Nephron (organoid): ENCODE measurements around the gene DHDH.
"Not testable (repeated sequence)": the region's sequence is repeated elsewhere in the genome, so short reads cannot be mapped to it uniquely, and the experiment has no call there.

Experiments
- H3K27ac Mint-ChIP-seq, 3 experiments: 2 replicates each; pipeline ENCODE4 v1.8.0; 2020; ENCODE audit warnings: mixed read lengths in 3 of 3, mild to moderate bottlenecking in 2 of 3, moderate library complexity in 1 of 3
- H3K27me3 Mint-ChIP-seq: 2 replicates; pipeline ENCODE4 v1.8.0; 2021; ENCODE audit warnings: low read depth, mild to moderate bottlenecking, moderate library complexity, mixed read lengths
- H3K36me3 Mint-ChIP-seq: 2 replicates; pipeline ENCODE4 v1.8.0; 2020; ENCODE audit warnings: low read depth, mixed read lengths
- H3K4me1 Mint-ChIP-seq: 2 replicates; pipeline ENCODE4 v1.8.0; 2020; ENCODE audit warnings: mixed read lengths
- H3K4me3 Mint-ChIP-seq, 3 experiments: 2 replicates each; pipeline ENCODE4 v1.8.0; 2020; ENCODE audit warnings: mild to moderate bottlenecking in 3 of 3, mixed read lengths in 3 of 3, moderate library complexity in 2 of 3
- H3K9me3 Mint-ChIP-seq: 2 replicates; pipeline ENCODE4 v1.8.0; 2020; ENCODE audit warnings: mixed read lengths
- TF ChIP-seq, protein P1 (sequence below), 3 experiments: fragments of 200-600 bp; sonication (generic); IDR thresholded peaks; one replicate each; pipeline ENCODE4 v1.5.0; 2021; ENCODE audit warnings: antibody characterized with exemption in 3 of 3; ENCODE audit not compliant: unreplicated experiment in 3 of 3

DHDH gene

DNA sequence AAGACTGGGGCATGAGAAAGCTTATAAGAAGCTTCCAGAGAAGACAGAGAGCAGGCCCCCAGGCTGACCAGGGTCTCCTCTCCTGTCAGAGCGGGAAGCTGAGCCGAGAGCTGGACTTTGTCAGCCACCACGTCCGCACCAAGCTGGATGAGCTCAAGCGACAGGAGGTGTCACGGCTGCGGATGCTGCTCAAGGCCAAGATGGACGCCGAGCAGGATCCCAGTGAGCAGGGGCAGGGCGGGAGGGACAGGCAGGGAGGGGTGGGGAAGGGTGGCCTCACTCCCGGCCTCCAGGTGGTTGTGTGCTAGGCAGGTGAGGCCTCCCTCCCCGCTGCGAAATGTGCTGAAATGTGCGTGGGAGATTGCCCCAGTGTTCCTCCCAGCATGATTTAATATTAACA is 27.8 kb upstream of the DHDH start:
- Mint-ChIP-seq H3K4me3 (no peak overlapping the region), H3K27ac (no peak overlapping the region), H3K36me3 (peaks cover 70% of the 10 kb centered on the region), H3K27me3 (no peaks in the 10 kb centered on the region), H3K9me3 (no peaks in the 10 kb centered on the region), H3K4me1 (peaks cover 5% of the 10 kb centered on the region)
- TF ChIP-seq, protein P1, sequence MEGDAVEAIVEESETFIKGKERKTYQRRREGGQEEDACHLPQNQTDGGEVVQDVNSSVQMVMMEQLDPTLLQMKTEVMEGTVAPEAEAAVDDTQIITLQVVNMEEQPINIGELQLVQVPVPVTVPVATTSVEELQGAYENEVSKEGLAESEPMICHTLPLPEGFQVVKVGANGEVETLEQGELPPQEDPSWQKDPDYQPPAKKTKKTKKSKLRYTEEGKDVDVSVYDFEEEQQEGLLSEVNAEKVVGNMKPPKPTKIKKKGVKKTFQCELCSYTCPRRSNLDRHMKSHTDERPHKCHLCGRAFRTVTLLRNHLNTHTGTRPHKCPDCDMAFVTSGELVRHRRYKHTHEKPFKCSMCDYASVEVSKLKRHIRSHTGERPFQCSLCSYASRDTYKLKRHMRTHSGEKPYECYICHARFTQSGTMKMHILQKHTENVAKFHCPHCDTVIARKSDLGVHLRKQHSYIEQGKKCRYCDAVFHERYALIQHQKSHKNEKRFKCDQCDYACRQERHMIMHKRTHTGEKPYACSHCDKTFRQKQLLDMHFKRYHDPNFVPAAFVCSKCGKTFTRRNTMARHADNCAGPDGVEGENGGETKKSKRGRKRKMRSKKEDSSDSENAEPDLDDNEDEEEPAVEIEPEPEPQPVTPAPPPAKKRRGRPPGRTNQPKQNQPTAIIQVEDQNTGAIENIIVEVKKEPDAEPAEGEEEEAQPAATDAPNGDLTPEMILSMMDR (IDR thresholded peaks at IDR 0.05; ENCODE audit: unreplicated experiment in 3 of 3) = no peak

DNA sequence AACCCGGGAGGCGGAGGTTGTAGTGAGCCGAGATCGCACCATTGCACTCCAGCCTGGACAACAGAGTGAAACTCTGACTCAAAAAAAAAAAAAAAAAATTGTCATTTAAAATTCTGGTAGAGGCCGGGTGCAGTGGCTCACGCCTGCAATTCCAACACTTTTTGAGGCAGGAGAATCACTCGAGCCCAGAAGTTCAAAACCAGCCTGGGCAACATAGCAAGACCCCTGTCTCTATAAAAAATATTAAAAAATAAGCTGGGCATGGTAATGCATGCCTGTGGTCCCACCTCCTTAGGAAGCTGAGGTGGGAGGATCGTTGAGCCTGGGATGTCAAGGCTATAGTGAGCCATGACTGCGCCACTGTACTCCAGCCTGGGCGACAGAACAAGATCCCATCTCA is 27.2 kb upstream of the DHDH start:
- peaks cover under 1% of the 10 kb centered on the region for H3K4me1 Mint-ChIP-seq
- H3K27me3 Mint-ChIP-seq = no peaks in the 10 kb centered on the region
- H3K9me3 Mint-ChIP-seq = no peaks in the 10 kb centered on the region
- no peak overlapping the region for H3K27ac Mint-ChIP-seq
- H3K36me3 Mint-ChIP-seq = peaks cover 72% of the 10 kb centered on the region
- no peak overlapping the region for H3K4me3 Mint-ChIP-seq
- TF ChIP-seq, protein P1 (IDR thresholded peaks at IDR 0.05; ENCODE audit: unreplicated experiment in 3 of 3) = no peak

DNA sequence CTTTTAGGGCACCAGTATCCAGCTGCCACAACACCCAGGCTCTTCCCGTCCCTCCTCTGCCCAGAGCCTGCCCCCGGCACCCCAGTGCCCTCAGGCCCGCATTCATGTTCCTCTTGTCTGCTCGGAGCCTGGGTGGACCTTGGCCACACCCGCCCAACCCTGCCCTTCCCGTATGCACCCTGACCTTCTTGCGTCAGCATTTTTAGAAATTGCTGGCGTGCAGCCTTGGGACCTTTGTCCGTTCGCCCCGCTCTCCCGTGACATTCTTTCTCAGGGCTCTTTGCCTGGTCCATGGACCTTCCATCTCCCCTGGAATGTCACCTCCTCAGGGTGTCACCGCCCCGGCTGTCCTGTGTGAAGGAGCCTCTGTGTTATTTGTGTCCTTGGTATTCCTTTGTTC is 25.8 kb upstream of the DHDH start:
- Mint-ChIP-seq H3K4me3 (no peak overlapping the region), H3K9me3 (no peaks in the 10 kb centered on the region), H3K4me1 (no peaks in the 10 kb centered on the region), H3K27ac (peak overlapping the region in 1 of 3 experiments; percentile 70), H3K27me3 (no peaks in the 10 kb centered on the region), H3K36me3 (peaks cover 75% of the 10 kb centered on the region)
- TF ChIP-seq, protein P1 (IDR thresholded peaks at IDR 0.05; ENCODE audit: unreplicated experiment in 3 of 3) = no peak

DNA sequence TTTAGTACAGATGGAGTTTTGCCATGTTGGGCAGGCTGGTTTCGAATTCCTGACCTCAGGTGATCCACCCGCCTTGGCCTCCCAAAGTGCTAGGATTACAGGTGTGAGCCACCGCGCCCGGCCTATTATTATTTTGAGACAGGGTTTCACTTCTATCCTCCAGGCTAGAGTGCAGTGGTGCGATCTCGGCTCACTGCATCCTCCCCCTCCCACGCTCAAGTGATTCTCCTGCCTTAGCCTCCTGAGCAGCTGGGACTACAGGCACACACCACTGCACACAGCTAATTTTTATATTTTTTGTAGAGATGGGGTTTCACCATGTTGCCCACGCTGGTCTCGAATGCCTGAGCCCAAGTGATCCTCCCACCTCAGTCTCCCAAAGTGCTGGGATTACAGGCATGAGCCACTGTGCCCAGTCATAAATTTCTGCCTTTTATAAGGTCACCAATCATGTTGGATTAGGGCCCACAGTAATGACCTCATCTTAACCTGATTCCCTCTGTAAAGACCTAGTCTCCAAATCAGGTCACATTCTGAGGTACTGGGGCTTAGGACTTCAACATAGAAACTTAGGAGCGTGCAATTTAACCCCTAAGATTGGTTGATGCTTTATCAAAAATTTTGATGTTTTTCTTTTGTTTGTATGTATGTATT is 23.9 kb upstream of the DHDH start:
- not testable (repeated sequence) for H3K4me1 Mint-ChIP-seq, H3K4me3 Mint-ChIP-seq, H3K27ac Mint-ChIP-seq, H3K27me3 Mint-ChIP-seq, H3K9me3 Mint-ChIP-seq
- peaks cover 80% of the 10 kb centered on the region for H3K36me3 Mint-ChIP-seq

DNA sequence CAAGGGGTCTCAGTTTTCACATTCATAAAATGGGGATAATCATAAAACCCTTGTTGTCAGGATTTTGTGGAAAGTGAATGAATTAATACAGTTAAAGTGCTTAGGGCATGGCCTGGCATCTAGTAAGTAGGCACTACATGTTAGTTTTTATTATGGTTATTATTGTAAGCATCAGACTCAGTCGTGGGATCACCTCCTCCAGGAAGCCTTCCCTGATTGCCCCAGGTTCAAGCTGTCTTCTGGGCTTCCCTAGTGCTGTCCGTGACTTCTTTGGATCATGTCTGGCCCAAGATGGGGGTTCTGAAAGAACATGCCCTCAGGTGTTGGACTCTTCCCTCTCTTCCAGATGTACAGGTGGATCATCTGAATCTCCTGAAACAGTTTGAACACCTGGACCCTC is 22.7 kb upstream of the DHDH start:
- Mint-ChIP-seq H3K4me1 (no peaks in the 10 kb centered on the region), H3K9me3 (no peaks in the 10 kb centered on the region), H3K4me3 (no peak overlapping the region), H3K27ac (no peak overlapping the region), H3K27me3 (no peaks in the 10 kb centered on the region), H3K36me3 (peaks cover 71% of the 10 kb centered on the region)
- TF ChIP-seq, protein P1 (IDR thresholded peaks at IDR 0.05; ENCODE audit: unreplicated experiment in 3 of 3) = no peak

DNA sequence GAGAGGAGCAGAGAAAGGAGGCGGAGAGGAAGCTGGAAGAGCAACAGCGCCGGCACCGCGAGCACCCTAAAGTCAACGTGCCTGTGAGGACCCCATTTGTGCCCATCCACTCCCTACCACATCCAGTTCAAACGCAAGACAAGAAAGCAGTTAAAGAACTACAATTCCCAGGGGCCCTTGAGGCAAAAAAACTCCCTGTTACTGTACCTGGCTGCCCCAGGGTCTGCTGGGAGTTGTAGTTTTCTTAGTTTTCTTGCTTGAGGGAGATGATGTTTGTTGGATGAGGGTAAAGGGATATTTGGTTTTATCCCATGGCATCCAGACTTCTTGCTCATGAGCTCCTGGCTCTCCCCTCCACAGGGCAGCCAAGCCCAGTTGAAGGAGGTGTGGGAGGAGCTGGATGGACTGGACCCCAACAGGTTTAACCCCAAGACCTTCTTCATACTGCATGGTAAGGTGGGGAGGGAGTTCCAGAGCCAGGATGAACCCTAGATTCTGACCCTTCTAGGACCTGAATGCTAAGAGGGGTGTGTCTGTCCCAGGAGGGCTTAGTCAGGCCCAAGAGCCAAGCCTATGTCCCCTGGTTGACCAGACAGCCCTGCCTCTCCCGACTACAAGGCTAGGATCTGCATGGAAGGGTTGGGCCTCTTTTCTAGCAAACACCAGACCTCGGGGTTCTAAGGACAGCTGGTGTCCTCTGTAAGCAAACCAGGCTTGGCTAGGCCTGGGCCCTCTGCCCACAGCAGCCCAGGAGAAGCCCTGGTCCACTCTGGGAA is 20.2 kb upstream of the DHDH start:
- TF ChIP-seq, protein P1 (IDR thresholded peaks at IDR 0.05; ENCODE audit: unreplicated experiment in 3 of 3) = no peak
- no peaks in the 10 kb centered on the region for H3K4me1 Mint-ChIP-seq
- no peak overlapping the region for H3K27ac Mint-ChIP-seq
- H3K4me3 Mint-ChIP-seq = no peak overlapping the region
- no peaks in the 10 kb centered on the region for H3K9me3 Mint-ChIP-seq
- H3K36me3 Mint-ChIP-seq = peaks cover 67% of the 10 kb centered on the region
- no peaks in the 10 kb centered on the region for H3K27me3 Mint-ChIP-seq
